C4-2B (cell line): Measurements from ENCODE around the gene ABCD3.

Source experiments
- H3K27ac ChIP-seq: fragments of 450-650 bp; 2 replicates; pipeline ENCODE4 v1.5.1; 2017
- ZFX ChIP-seq: fragments of 450-650 bp; IDR thresholded peaks from 2 replicates; pipeline ENCODE4 v1.6.1; 2017
- TF ChIP-seq, protein P1 (sequence below): fragments of 450-650 bp; conservative IDR thresholded peaks from 2 replicates; pipeline ENCODE4 v1.5.1; 2017; ENCODE audit warnings: mild to moderate bottlenecking

ABCD3 gene

DNA sequence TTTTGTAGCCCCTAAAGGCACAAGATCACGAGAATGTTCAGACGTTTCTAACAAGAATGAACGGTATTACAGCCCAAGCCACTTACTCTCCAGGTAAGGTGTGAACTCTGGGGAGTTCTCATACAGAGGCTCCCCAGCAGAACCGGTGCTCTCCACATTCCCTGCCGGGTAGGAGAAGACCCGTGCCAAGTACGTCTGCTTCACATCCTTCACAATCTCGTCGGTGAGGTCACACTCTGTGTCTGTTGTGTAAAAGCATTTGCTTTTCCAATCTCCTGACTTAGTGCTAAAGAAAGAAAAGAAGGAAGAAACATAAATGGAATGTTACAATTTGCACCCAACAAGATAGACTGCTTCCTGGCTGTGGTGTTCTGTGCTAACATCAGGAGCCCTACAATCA lies 117.7 kb downstream of the ABCD3 start:
- TF ChIP-seq ZFX, result no peak
- TF ChIP-seq, protein P1, sequence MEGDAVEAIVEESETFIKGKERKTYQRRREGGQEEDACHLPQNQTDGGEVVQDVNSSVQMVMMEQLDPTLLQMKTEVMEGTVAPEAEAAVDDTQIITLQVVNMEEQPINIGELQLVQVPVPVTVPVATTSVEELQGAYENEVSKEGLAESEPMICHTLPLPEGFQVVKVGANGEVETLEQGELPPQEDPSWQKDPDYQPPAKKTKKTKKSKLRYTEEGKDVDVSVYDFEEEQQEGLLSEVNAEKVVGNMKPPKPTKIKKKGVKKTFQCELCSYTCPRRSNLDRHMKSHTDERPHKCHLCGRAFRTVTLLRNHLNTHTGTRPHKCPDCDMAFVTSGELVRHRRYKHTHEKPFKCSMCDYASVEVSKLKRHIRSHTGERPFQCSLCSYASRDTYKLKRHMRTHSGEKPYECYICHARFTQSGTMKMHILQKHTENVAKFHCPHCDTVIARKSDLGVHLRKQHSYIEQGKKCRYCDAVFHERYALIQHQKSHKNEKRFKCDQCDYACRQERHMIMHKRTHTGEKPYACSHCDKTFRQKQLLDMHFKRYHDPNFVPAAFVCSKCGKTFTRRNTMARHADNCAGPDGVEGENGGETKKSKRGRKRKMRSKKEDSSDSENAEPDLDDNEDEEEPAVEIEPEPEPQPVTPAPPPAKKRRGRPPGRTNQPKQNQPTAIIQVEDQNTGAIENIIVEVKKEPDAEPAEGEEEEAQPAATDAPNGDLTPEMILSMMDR, result no peak
- H3K27ac ChIP-seq, result no peak overlapping the region

DNA sequence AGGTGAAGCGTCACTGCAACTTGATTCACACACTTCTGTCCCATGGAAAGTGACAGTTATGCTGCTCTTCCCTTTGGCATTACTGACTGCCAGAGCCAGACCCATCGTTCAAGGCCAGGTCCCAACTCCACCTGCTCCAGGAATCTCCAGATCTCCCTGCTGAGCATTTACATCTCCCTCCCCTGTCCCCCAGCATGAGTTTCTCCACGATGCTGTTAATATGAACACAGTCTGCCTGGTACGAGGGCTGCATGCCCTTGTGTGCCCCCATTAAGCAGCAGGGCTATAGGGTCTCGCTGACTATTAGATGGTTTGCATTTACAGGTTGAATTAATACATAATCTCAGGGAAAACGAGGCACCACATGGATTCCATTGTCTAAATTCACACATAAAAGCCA lies 119.1 kb downstream of the ABCD3 start:
- no peak for TF ChIP-seq ZFX
- TF ChIP-seq, protein P1, result no peak

DNA sequence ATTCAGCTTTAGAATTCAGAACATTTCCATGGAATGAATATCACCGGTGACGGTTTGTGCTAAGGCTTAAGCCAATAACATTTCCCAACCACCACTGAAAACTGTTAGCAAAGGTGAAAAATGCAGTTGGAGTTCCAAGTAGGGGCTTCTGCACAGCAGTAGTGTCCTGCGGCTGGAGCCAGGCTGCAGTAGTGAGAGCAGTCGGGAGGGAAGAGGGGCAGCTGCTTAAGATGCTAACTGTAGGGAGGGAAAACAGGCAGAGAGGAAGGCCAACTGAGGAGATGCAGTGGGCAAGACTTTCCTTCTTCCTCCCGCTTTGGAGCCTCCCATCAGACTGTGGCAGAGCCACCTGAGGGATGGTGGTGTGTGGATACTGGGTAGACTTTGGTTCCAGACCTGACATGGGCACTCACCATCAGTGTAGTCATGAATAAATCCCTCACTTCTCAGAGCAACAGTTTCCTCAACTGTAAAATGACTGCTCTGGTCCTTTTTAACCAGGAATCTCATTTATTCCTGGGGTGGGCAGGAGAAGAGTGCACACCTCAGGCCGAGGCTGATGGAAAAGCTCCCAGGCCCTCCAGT lies 120.1 kb downstream of the ABCD3 start:
- TF ChIP-seq ZFX, result no peak
- TF ChIP-seq, protein P1, result no peak

More for the DNA sequence above, 119.1 kb downstream of the ABCD3 start:
- H3K27ac ChIP-seq, result no peak overlapping the region

DNA sequence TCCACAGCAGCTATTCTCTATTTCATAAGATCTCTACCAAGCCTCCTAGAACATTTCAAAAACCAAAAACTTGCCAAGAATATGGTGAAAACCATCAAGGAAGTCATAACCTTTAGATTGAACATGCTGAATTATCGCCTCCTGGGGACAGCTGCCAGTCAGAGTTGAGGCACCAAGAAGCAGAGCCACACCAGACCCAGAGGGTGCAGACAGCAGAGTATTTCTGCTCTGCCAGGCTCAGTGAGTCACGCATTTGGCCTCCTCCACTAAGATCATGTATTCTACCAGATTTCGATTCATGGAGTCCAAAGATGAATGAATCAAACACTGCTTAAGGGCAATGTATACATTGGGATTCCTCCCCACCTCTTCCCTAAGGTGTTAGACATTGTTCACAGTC lies 121.3 kb downstream of the ABCD3 start:
- no peak overlapping the region for H3K27ac ChIP-seq
- TF ChIP-seq, protein P1, result no peak
- TF ChIP-seq ZFX, result no peak

More for the DNA sequence above, 120.1 kb downstream of the ABCD3 start:
- H3K27ac ChIP-seq, result no peak overlapping the region

DNA sequence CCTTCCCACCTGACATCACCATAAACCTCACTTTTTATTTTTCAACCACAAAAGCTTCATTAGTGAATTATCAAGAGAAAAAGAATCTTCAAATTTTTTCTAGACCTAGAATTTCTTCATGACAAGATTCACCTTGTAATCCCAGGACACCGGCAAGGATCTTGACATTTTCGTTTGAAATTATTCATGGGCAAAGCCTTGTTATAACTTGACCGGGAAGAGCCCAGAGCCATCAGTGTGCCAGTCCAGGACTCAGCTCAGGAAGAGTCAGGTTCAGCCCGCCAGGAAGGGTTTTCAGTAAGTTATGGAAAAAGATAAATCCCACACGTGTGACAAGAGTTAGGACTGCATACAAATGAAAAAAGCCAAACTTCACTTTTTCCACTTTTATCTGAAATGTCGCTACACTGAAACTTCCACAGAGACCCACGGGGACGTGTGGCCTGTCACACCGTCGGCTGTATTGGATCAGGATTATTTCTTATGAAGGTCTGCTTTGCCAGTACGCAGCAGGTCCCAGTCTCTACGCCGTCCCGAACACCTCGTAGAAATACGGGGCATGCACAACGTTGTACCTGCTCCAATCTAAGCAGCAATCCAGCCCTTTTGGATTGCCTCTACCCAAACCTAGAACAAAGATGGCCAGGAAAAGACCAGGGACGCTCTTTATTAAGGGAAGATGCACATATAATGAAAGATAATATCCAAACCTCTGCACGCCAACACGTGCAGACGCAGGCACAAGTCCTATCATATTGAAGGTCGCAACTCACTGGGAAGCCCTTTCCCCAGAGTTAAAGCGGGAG lies 122.5 kb downstream of the ABCD3 start:
- TF ChIP-seq ZFX, result no peak
- TF ChIP-seq, protein P1, result no peak
- H3K27ac ChIP-seq, result no peak overlapping the region

DNA sequence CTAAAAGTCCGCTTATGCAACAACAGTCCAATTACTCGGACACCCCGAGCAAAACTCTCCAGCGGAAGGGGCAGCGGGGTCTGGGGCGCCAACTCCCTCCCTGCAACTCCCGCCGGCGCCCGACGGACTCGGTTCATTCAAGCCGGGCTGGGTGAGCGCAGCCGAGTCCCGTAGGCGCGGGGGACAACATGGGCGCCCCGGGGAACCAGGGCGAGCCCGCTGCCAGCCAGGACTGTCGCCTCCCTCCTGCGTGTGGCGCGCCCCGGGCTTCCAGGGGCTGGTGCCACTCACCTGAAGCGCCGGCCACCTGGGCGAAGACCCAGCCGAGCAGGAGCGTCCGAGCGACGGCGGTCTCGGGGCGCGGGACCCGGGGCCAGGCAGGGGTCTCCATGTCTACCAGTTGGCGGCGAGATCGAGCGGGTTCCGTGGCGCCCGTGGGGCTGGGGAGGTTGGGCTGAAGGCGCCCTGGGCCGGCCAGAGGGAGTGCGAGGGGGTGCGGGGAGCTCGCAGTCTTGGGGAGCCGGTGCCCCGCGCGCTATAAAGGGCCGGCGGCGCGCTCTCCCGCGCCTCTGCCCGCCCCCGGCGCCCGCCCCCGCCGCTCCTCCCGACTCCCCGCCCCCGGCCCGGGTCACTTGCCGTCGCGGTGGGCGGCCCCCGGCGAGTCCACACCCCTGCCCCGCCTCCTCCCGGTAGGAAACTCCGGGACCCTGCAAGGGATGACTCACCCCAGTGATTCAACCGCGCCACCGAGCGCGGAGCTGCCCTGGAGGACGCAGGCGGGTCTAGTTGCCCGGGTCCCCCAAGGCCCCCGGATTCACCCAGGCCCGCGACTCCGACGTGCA lies 123.3 kb downstream of the ABCD3 start, which contains the start of gene F3:
TSS of gene F3 (minus strand) at position 514 of the 842 bp plus-strand sequence. CDS start at position 391, 123 bp downstream.
- TF ChIP-seq, protein P1, result no peak
- TF ChIP-seq ZFX, result no peak

More for the DNA sequence above, 123.3 kb downstream of the ABCD3 start, which contains the start of gene F3:
- H3K27ac ChIP-seq, result no peak within 1 kb of the TSS
